ENCODE measurements around the gene CALM1.
"Not testable (repeated sequence)": the region's sequence is repeated elsewhere in the genome, so short reads cannot be mapped to it uniquely, and the experiment has no call there.

The CALM1 gene

DNA sequence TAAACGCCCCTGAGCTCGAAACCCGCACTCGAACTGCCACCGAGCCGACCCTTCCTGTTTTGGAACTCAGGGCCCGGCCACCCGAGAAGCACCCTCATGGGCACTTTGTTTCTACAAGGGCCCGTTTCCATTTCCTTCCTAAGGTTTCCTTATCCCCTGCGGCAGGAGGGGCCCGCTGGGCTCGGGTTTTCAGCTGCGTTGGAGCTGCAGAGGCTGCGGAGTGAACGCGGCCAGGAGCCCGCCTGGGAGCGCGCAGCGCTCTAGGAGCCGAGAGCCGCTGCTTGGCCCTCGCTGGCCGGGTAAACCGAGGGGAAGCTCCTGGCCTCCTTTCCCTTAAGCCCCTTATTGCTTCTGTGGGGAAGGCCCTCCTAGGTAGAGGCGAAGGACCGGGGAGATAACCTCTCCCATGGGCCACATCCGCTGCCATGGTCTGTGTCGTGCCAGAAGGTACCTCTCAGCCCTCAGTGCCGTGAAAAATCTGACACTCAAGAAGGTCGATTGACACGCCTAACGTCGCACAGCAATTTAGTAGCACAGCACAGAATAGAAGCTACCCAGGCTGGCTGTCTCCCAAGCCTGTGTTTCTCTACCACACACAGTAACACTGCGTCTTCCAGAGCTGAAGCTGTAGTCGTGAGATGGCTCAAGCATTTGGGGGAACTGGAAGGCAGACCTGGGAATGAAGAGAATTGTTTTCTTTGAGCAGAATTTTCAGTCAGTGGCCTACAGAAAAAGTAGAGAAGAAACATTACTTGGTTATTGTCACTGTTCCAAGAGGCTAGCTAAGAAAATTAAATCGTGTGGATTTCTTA, 12.9 kb upstream of the CALM1 start:
- no peak for DNase-seq

DNA sequence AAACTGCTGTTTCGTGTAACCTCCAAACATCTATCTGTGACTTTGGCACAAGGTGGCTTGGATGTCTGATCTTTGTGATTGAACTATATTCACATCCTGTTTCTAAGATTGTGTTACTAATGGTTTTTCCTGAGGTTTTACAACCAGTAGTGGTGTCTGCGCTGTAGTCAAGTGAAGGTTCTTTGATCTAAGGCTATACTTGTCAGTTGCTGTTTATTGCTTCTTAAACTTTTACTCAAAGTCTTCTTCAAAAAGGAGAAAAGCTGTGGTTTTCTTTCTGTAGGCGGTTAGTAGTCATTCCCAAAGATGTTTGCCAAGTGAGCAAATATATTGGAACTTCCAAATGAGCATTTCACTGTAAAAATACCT, 12.3 kb upstream of the CALM1 start:
- DNase-seq, result no peak

DNA sequence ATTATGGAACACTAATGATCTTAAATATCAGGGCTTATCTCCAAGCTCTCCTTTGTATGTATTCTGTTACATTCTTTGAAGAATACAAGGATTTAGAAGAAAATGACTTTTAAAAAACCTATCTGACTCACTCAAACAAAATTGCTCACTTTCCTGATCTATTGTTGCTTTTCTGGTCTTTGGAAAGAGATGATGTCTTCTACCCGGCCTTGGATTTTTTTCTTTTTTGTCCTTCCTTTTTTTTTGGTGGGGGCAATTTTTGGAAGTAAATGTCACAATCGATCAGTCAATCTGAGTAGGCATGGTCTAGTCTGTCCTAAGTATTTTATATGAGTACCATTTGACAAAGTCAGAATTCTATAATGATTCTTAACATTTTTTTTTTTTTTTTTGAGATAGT, 10.5 kb upstream of the CALM1 start:
- no peak for DNase-seq

DNA sequence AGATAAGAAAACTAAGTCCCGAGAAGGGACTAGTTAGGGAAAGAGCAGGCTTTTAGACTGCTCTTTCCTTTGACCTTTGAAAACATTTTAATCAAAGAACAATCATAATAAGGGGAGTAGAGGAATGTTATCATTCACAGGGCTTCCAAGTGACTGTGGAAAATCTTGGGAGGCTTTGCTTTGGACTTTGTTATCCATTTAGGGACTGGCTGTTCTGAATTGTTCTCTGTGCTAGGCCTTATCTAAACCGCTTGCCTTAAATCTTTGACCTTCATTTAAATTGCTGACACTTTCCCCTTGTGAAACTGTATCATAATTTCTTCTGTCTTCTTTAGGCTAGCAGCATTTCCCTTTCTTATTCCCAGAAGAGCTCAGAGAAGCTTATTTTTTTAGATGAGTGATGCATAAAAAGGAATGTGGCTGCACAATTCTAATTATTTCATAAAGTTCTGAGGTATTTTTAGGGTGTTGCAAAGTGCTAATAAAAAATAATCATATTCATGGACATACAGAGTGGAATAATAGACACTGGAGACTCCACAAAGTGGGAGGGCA, 9.5 kb upstream of the CALM1 start:
- DNase-seq, result no peak

DNA sequence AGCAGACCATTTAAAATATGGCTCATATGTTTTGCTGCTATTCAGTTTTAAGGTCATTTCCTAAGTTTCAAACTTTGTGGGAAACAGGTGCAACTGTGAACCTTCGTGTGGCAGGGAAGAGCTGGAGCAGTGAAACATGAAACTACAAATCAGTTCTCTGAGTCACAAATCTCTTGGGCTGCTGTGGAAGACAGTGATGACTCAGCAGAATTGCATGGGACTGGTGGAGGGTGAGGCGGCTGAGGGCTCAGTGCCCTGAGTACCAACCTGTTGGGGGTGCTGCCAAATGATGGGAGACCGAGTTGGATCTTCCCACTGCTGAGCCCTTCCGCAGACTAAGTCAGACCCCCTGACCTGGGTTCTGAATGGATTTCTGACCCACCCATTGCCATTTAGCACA, 8.4 kb upstream of the CALM1 start:
- DNase-seq, result no peak

DNA sequence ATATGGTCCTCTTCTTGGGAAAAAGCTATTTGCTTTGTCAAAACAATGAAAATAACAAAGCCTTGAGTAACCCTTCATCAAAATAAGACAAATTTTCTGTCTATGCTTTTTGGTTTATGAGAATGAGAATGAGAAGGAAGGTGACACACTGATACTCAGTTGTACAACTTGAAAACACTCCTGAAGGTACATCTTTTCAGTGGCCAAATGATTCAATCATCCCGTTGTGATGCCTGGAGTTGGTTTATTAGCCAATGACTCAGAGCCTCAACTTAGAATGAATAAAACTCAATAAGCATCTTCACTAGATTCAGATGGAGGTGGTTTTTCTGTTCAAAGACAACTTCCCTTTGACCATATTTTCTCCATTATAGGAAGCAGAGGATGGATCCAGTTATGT, 7.8 kb upstream of the CALM1 start:
- DNase-seq, result no peak

DNA sequence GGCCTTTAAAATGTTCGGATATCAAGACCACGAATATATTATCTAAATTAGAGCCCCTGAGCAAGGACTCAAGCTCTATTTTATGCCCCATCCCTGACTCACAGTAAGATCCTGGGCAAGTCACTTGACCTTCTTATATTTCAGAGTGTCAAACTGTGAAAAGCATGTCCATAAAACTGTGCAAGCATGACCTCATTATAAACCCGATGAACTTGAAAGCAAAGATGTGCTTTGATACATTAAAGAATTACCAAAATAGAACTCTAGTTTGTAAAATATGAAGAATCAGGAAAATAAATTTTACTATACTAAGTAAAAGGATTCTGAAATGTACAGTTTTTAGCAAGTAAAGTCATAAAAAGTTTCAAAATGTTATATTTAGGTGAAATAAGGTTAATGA, 2.9 kb upstream of the CALM1 start:
- DNase-seq, result no peak

DNA sequence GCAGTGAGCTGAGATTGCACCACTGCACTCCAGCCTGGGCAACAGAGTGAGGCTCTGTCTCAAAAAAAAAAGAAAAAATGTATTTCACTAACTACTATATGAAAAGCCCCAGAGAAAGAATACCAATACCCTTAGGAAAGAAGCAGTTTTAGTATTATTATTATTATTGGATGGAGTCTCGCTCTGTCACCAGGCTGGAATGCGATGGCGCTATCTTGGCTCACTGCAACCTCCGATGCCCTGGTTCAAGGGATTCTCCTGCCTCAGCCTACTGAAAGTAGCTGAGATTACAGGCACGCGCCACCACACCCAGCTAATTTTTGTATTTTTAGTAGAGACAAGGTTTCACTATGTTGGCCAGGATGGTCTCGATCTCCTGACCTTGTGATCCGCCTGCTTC, 2.0 kb upstream of the CALM1 start:
- not testable (repeated sequence) for DNase-seq

DNA sequence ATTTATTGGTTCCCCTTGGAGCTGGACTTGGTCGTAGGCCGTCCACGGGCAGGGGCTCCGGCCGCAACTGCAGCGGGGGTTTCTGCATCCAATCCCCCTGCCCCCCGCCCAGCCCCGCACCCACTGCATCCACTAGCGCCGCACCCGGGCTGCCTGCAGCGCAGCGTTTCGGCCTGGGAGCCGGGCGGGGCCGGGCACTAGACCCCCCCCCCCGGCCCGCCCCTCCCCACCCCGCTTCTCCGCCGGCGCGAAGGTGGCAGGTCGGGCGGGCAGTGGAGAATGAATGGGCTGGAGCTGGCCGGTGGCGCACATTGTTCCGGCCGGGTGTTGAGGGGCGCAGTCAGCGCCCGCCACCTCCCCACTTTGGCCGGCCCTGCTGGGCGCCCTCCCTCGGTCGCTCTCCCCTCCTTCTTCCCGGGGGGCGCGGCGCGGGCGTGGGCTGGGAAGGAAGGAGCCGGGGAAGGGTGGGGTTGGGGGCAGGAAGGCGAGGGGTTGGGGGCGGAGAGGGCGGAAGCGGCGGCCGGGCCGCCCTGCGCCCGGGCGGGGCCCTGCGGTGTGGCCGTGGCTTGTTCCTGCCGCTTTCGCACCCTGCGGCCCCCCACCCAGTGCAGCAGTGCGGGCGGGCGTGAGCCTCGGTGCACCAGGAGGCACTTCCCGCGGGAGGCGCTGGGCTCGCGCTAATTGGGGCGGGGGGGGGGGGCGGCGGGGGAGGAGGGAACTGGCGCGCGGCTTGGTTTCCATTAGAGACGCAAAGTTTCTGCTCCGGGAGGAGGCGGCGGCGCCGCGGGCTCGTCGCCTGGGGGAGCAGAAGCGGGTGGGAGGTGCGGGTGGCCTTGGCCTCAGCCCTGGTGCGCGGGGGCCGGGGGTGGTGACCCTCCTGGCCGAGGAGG, 841 bp downstream of the CALM1 start:
- DNase-seq, result no peak

DNA sequence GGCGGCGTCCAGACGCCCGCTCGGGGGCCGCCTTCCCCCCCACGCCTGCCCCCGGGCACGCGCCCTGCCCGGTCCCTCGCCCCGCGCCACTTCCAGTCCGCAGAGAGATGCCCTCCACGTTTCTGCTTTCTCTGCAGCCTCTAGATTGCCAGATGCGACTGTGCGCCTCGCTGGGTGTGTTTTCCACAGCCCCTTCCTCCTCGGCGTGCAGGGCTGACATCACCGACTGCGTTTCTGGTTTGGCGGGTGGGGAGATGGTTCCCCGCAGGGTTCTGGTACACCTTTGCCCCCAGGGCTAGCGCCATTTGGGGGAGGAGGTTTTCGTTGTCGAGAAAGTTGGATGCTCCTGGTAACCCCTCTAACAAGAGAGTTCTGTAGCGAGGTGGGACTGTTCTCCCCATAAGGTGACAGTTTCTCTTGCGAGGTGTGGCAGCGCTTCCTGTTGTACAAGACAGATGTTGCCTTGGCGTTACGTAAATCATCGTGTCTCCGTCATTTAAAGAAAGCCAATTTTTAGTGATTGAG, 1.5 kb downstream of the CALM1 start:
- DNase-seq, result no peak

DNA sequence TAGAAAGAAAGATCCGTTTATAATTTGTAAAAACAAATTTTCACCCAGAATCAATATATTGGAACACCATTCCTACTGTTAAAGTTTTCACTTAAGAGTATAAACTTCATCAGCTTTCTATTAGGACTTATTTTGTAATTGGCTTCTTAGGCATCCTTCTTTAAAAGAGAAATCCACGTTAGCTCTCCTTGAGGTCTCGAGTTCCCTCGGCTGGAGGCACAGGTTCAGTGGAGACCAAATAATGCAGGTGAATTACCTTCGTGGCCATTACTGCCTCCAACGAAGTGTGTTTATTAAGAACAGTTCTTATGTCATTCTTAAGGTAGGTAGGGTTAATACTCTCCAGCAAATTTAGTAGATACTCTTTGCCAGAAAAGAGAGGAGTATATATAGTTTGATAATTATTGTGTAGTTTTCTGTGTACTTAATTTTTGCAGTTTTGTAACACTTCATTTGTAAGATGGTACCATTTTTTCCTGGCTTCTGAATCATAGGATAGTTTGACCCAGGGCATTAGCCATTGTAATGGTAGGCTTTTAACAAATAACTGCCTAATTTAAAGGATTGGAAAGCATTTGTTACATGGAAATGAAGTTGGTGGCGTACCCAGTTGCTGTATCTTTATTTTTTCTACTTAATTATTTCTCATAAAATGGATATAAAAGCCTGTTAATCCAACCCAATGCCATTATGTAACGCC, 2.2 kb downstream of the CALM1 start:
- no peak for DNase-seq

DNA sequence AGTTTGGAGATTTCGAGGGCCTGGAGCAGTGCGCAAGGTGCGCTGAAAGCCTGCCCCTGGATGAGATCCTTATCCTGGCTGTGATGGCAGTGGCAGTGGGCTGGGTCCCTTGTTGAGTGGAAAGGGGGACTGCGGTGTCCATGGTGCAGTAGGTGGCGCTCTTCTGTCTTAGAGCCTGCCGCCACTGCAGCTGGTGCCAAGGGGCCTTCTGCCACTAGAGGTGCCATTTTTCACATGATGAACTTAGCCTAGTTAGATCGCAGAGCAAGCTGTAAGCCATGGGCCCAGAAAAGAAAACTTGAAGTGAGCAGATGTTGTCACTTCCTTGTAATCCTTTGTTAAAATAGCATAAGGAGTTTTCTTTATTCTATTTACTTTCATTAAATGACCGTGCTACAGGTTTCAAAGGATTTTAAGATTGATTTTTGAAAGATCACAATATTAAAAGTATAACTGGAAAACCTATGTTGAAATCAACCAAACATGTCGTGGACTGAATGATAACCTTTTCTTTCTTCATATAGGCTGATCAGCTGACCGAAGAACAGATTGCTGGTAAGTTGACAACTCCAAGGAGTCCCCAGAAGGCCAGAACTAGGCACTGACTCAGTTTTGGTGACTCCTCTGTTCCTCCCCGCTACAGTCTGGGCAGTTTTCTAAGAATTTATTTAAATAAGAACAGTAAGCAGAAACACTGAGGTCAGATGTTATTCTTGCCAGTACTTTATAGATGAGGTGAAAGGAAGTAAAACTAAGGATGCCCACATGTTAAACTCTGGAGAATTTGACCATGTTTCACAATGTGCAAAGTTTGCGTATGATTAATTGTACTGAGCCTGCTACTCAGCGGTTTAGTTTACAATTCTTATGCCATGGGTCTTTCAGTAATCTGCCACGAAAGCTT, 3.0 kb downstream of the CALM1 start:
- DNase-seq, result no peak

DNA sequence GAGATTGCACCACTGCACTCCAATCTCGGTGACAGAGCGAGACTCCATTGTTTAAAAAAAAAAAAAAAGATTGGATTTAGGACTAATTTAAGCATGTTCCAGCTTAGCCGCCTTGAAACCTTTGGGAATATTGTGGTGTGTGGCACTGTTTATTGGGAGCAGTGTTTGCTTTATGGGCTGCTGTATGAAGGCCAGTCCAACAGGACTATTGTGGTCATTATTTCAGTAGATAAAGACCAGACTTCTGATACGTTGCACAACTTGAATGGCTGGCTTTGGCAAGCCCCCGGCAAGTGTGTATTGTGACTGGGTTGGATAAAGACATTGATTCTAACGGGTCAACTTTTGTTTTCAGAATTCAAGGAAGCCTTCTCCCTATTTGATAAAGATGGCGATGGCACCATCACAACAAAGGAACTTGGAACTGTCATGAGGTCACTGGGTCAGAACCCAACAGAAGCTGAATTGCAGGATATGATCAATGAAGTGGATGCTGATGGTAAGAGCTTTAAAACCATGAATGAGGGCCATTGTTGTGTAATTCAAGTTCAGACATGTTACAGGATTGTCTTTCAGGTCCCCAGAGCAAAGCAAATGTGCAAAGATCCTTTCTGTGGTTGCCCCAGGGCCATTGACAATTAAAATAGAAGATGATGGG, 4.2 kb downstream of the CALM1 start:
- DNase-seq, result no peak

DNA sequence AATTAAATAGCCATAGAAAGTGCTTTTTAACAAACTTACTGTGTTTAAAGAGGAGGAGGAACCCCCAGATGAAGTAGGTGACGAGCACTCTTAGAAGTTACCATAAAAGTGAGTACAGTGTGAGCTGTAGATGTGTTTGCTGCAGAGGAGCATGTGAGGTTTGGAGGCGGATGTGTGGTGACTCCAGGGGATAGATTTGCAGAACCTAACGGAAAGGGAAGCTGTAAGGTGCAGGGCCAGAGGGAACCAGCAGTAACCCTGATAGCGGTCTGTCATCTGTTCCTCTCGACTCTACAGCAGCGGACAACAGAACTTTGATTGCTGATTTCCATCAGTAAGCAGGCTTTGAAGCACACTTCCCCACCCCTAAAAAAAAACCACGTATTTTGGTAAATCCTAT, 5.2 kb downstream of the CALM1 start:
- DNase-seq, result no peak

DNA sequence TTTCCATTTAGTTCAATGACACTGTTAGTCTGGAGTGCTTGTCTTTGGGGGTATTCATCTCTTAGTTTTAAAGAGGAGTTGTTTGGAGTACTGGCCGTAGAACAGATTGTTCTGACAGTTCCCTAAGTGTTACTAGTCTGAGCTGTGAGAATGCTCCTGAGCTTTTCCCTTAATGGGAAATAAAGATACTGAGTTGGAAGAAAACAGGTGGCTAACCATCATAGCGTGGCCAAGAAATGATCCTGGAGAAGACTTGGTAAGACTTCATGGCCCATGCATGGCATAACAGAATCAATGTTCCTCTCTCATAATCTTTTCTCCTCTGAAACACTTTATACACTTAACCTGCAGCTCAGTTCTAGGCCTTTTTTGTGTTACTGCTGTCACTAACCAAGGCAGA, 6.2 kb downstream of the CALM1 start:
- DNase-seq, result no peak

DNA sequence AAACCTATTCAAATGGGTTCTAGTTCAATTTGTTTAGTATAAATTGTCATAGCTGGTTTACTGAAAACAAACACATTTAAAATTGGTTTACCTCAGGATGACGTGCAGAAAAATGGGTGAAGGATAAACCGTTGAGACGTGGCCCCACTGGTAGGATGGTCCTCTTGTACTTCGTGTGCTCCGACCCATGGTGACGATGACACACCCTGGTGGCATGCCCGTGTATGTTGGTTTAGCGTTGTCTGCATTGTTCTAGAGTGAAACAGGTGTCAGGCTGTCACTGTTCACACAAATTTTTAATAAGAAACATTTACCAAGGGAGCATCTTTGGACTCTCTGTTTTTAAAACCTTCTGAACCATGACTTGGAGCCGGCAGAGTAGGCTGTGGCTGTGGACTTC, 8.3 kb downstream of the CALM1 start:
- DNase-seq, result no peak

DNA sequence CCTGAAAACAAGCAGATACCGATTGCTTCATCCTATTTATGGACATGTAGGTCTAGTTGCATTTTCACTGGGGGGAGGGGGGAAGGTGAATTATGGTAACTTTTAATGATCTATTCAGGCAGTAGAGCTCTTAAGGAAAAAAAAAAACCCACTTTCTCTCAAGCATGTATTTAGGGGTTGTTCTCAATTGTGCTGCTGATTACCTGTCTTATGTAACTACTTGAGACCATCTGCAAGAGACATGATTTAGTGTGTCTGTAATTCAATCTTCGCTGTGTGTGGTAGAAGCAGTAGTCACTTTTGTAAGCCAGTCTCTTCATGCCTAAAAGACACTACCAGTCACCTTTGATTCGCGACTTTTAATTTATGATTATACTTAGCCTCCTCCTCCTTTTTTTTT, 8.9 kb downstream of the CALM1 start:
- DNase-seq, result no peak

DNA sequence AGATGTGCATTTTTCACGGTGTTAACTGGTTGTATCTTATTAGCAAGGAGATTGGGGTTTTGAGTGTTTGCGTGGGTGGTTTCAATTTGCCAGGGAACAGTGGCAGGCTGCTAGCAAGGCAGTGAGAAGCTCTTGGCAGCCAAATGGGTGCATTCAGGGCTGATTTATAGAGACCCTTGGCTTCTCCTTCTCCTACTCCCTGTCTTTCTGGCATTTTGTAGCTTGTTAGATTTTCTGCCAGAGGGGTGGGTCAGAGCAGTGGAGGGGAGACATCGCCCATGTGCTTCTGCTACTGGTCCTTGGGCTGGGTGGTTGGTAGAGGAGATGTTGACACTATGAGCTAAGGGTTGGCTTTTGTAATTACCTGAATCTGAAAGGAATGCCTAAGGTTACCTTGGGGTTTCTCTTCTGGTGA, 9.6 kb downstream of the CALM1 start:
- DNase-seq, result no peak

DNA sequence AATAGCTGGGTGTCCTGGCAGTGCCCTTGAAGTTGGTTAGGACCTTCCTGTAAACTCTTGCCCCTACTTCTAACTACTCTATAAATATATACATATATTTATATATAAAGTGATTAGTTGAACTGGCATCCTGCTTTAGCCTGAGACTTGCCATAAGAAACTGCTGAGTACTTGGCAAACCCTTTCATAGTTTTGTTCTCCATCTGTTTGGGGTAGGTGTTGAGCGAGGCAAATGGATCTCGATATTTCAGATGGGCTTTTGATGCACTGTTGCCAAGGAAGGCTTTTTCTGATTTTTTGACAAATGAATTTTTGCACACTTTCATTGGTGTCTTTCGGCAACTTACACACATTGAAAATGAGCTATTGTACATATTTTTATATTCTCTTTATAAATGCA, 10.4 kb downstream of the CALM1 start:
- DNase-seq, result no peak

DNA sequence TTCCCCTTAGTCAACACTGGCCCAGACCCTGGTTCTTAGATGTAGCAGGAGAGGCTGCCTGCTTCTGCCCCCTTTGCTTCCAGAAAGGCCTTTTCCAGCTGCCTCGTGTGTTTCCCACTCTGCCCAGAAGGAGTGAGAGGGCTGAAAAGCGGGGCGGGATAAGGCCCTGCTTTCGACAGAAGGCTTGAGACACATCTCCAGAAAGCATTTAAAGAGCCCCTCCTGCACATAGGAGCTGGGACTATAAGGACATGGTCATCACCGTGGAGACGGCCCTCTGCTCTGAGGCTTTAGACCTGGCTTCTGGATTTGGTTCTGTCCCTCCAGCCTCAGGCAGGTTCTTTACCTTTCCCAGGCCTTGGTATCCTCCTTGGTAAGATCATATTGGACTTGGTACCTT, 11.9 kb downstream of the CALM1 start:
- no peak for DNase-seq

DNA sequence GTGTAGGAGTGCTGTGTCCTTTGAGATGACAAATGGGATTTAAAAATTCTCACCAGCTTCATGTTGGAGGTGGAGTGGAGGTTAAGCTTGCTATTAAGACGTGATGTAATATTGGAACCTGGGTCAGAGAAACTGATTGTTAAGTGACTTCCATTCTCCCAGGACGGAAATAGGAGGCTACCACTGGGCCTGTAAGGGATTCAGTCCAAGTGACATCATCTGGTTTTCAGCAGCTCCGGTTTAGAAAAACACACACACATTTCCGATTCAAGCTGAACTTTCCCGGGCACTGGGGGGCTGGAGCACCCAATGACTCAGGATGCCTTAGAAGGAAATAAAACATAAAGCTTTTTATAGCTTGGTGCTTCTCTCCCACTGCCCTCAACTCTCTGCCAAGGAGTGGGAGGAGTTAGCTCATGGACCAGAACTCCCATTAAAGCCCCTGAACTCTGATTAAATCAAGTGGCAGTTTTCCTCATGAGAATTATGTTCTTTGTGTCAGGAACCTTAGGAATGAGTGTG, 12.4 kb downstream of the CALM1 start:
- DNase-seq, result no peak

All from cortex of kidney (tissue), 1 donor.